ENCODE results near the gene ZC3H14.
A peak's percentile ranks its signal among the peaks of the same experiment; 100 is the strongest.

Gene ZC3H14

DNA sequence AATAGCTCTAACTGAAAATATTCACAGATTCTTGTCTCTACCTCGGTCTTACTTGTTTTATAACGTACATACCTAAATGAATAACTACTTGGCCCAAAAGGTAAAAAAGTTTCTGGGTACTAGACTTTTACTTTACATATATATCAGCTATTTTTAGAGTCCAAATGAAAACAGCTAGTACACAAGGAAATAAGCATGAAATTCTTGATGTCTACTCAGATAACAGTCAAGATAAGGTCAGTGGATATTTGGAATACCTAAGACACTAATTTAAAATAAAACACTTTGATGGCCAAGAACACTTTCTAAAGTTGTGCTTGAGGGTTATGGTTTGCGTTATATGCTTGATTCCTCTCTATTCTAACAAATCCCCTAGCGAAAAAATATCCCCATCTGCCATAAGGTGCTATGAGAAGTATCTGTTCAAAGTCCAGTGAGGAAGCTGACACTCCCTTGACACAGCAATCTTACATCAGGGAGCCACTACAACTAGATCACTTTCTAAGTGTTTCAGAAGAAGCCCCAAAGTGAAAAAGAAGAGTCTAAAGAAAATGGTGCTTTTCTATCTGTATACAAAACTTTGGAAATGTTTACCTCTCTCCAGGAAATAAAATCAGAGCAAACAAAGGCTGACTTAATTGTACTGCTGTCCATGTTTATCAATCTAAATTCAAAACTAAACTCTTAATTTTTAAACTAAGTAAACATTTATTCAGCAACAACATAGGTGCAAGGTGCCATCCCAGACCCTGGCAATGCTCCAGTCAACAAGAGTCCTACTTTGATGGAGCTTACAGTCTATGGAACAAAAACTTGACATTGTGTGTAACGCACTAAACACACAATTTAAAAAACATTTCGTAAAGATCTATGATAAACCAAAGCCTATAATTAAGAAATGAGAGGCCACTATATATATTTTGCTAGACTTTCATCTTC, 19.7 kb upstream of the ZC3H14 start:
- peak; percentile 77 for DNase-seq (ENCODE audit: low read depth)
- TF ChIP-seq CTCF (IDR thresholded peaks at IDR 0.05; ENCODE audit: control insufficient read depth, extremely low read depth, insufficient read depth) = no peak

DNA sequence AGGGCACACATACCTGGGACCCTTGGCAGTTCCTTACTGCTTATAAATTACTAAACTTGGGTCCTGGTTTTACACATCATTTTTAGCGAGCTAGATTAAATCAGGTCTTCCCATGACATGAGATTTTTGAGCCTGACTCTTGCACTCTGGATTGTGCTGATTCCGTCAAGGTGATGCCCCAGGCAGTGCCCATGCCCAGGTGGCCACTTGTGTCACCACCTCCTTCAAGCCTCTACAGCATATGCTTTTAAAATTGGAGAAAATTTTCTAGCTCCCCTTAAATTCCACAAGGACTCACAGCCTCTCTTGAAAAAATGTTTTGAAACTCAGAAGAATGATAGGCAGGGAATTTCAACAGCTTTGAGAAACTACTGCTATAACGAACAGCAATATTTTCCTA, 17.6 kb upstream of the ZC3H14 start:
- no peak for DNase-seq (ENCODE audit: low read depth)
- TF ChIP-seq CTCF (IDR thresholded peaks at IDR 0.05; ENCODE audit: control insufficient read depth, extremely low read depth, insufficient read depth) = no peak
- no peak overlapping the region for H3K4me3 ChIP-seq (ENCODE audit: low read depth, low read length)

More for the DNA sequence above, 19.7 kb upstream of the ZC3H14 start:
- H3K4me3 ChIP-seq (ENCODE audit: low read depth, low read length) = no peak overlapping the region

DNA sequence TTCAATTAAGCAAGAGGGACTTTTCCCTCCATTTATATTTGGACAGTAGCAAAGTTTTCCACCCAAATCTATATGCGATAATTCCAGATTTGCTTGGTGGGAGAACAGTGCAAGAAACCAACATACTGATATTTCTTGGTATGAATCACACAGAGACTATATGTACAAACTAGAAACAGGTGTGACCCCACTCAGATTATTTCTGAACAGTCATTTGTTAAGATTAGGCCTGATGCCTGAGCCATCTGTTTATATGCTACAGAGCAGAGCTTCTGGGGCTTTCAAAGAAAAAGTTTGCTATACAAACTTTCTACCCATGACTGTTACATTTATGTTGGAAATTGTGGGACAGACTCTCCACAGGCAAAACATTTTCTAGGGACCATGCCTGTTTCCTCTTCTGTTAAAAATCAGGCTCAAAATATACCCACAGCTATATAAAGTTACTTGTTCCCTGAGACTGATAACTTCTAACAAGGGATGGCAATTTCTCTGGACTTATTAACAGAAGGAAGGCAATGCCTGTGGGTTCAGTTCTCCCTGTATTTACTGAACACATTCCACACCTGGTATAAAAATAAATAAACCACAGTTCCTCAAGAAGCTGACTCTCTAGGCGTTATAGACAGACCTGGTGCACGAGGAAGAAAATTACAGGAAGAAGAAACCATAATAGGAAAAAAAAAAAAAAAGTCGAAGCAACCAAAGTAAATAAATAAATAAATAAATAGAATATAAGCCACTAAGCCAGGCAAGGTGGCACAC, 16.0 kb upstream of the ZC3H14 start:
- DNase-seq (ENCODE audit: low read depth) = no peak
- no peak overlapping the region for H3K4me3 ChIP-seq (ENCODE audit: low read depth, low read length)
- no peak for TF ChIP-seq CTCF (IDR thresholded peaks at IDR 0.05; ENCODE audit: control insufficient read depth, extremely low read depth, insufficient read depth)

DNA sequence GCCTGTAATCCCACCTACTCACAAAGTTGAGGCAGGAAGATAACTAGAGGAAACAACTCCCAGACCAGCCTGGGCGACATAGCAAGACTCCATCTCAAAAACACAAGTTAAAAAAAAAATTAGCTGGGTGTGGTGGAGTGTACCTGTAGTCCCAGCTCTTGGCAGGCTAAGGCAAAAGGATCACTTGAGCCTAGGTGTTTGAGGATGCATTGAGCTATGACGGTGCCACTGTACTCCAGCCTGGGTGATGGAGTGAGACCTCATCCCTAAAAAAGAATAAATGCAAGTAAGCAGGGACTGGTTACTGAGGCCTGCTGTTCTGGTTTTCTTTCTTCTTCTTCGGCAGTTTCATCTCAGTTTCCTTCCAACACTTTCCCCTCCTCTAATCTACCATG, 15.5 kb upstream of the ZC3H14 start:
- no peak for DNase-seq (ENCODE audit: low read depth)
- TF ChIP-seq CTCF (IDR thresholded peaks at IDR 0.05; ENCODE audit: control insufficient read depth, extremely low read depth, insufficient read depth) = no peak

DNA sequence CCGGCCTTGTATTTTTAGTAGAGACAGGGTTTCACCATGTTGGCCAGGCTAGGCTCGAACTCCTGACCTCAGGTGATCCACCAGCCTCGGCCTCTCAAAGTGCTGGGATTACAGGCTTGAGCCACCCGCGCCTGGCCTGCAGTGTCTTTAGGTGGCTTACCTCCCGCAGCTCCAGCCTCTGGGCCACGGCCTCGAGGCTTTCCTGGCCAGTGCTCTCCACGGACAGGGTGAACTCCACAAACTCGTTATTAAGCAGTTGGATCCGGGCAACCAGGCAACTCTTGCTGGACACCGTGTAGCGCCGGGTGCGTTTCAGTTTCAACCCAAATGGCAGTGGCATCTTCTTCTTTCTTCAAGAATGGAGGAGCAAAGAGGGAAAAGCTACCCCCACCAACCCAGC, 12.8 kb upstream of the ZC3H14 start:
- TF ChIP-seq CTCF (IDR thresholded peaks at IDR 0.05; ENCODE audit: control insufficient read depth, extremely low read depth, insufficient read depth) = no peak
- no peak overlapping the region for H3K4me3 ChIP-seq (ENCODE audit: low read depth, low read length)
- no peak for DNase-seq (ENCODE audit: low read depth)

More for the DNA sequence above, 15.5 kb upstream of the ZC3H14 start:
- no peak overlapping the region for H3K4me3 ChIP-seq (ENCODE audit: low read depth, low read length)

DNA sequence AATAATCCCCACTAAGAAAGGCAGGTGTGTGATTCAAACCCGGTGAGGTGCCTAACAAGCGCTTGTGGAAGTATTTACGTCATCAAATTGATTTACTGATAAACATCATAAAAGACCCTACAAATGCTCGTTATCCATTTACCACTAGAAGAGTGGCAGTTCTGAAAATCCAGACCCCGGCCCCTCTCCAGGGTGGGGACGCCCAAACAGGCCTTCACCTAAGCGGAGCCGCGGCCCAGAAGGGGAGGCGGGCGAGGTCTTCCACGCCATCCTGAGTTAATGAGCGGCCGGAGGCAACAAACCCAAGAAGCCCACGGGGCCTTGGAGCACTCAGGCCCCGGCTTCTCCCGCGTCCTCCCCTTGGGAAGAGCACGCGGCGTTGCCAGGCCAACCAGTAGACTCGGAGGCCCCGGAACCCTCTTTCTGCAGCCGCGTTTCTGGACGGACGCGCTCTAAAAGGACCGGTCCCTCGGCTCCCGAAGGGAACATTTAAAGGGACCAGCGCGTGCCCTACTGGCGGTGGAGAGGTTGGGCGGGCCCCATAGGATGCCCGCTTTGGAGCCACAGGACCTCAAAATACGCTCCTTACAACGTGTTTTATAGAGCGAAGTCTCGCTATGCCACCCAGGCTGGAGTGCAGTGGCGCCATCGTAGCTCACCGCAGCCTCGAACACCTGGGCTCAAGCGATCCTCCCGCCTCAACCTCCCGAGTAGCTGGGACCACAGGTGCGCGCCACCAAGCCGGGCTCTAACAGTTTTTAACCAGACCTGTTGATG, 11.6 kb upstream of the ZC3H14 start:
- H3K4me3 ChIP-seq (ENCODE audit: low read depth, low read length) = no peak overlapping the region
- no peak for TF ChIP-seq CTCF (IDR thresholded peaks at IDR 0.05; ENCODE audit: control insufficient read depth, extremely low read depth, insufficient read depth)
- DNase-seq (ENCODE audit: low read depth) = no peak
